NOMO-1 (cell line): Measurements from ENCODE around the gene XKR3.
"Not testable (repeated sequence)": the region's sequence is repeated elsewhere in the genome, so short reads cannot be mapped to it uniquely, and the experiment has no call there.

ENCODE experiments used
- DNase-seq, 2 experiments: peaks; one replicate each; lab custom pipeline; 2025; ENCODE audit not compliant: unreplicated experiment in 2 of 2; lab: John Stamatoyannopoulos, UW

XKR3 gene

GRCh38 chr22:16807109-16807508 is 18.1 kb downstream of the XKR3 start:
- no peak for DNase-seq

- no peak for DNase-seq
Measured at GRCh38 chr22:16806401-16806800, 18.8 kb downstream of the XKR3 start.

- DNase-seq: no peak
Measured at GRCh38 chr22:16804882-16805281, 20.3 kb downstream of the XKR3 start.

- DNase-seq: no peak
Measured at GRCh38 chr22:16803255-16803917, 21.8 kb downstream of the XKR3 start.

GRCh38 chr22:16801571-16801970 is 23.6 kb downstream of the XKR3 start:
- no peak for DNase-seq

- DNase-seq: no peak
Measured at GRCh38 chr22:16801088-16801487, 24.1 kb downstream of the XKR3 start.

- no peak for DNase-seq
Measured at GRCh38 chr22:16800358-16800757, 24.9 kb downstream of the XKR3 start.

- DNase-seq: not testable (repeated sequence)
Measured at GRCh38 chr22:16795504-16795903, 29.7 kb downstream of the XKR3 start.

GRCh38 chr22:16793831-16794230 is 31.4 kb downstream of the XKR3 start:
- DNase-seq: no peak

GRCh38 chr22:16789860-16790493 is 35.2 kb downstream of the XKR3 start:
- DNase-seq: peak; percentile 44 to 60

GRCh38 chr22:16783930-16784354 is 41.3 kb downstream of the XKR3 start:
- DNase-seq: no peak

- DNase-seq: no peak
Measured at GRCh38 chr22:16783453-16783852, 41.8 kb downstream of the XKR3 start.

- DNase-seq: peak in 1 of 2 experiments; percentile 30
Measured at GRCh38 chr22:16781764-16782329, 43.4 kb downstream of the XKR3 start.

- no peak for DNase-seq
Measured at GRCh38 chr22:16781074-16781763, 44.0 kb downstream of the XKR3 start.

GRCh38 chr22:16777284-16777924 is 47.8 kb downstream of the XKR3 start:
- DNase-seq: peak in 1 of 2 experiments; percentile 9

GRCh38 chr22:16776080-16776479 is 49.1 kb downstream of the XKR3 start:
- DNase-seq: peak in 1 of 2 experiments; percentile 78

GRCh38 chr22:16774911-16775500 is 50.2 kb downstream of the XKR3 start:
- DNase-seq: peak; percentile 78 to 86

GRCh38 chr22:16771569-16771968 is 53.6 kb downstream of the XKR3 start:
- not testable (repeated sequence) for DNase-seq

GRCh38 chr22:16767927-16768326 is 57.3 kb downstream of the XKR3 start:
- DNase-seq: not testable (repeated sequence)

GRCh38 chr22:16762224-16762623 is 63.0 kb downstream of the XKR3 start:
- DNase-seq: not testable (repeated sequence)

- not testable (repeated sequence) for DNase-seq
Measured at GRCh38 chr22:16760416-16760815, 64.8 kb downstream of the XKR3 start.
